ENCODE data around the gene MTO1. TPM values are rescaled to one million over a fixed set of nuclear protein-coding genes. Genes with fewer than 3 reads are reported as not detected.

MTO1 gene
- total and polyA plus RNA-seq, 12 donors, result 14.0 to 29.9 (median 22.9) TPM

DNA sequence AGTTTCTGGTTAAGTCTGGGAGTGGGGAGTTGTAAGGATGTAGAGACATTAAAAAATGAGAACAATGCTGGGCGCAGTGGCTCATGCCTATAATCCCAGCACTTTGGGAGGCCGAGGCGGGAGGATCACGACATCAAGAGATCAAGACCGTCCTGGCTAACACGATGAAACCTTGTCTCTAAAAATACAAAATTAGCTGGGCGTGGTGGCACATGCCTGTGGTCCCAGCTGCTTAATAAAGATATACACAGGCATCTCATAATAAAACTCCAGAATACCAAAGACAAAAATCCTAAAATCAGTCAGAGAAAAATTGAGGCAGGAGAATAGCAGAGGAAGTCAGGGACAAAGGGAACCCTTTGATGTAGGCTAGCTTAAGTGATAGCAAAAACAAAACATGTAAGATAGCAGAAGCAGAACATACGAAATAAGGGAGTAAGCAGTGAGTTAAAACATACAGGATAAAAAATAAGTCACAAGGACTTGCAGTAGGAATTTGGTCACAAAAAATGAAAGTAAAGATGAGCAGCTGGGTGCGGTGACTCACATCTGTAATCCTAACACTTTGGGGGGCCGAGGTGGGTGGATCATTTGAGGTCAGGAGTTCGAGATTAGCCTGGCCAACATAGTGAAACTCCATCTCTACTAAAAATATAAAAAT lies 43.3 kb upstream of the MTO1 start:
- no peak overlapping the region for H3K4me3 ChIP-seq
- no peaks in the 10 kb centered on the region for H3K9me3 ChIP-seq (replicated peaks in 1 of 3)
- no peaks in the 10 kb centered on the region for H3K27me3 ChIP-seq
- no peak for DNase-seq
- WGBS, 4 donors, result 81 to 89% (median 85%) methylated on average over 11 of the region's 11 CpGs
- no peaks in the 10 kb centered on the region for H3K36me3 ChIP-seq (replicated peaks in 1 of 2)
- H3K27ac ChIP-seq, result no peak overlapping the region
- intact Hi-C loops (cut with DNase I), result no loop called here
- TF ChIP-seq POLR2A (IDR thresholded peaks at IDR 0.05), result no peak
- TF ChIP-seq, protein P1, sequence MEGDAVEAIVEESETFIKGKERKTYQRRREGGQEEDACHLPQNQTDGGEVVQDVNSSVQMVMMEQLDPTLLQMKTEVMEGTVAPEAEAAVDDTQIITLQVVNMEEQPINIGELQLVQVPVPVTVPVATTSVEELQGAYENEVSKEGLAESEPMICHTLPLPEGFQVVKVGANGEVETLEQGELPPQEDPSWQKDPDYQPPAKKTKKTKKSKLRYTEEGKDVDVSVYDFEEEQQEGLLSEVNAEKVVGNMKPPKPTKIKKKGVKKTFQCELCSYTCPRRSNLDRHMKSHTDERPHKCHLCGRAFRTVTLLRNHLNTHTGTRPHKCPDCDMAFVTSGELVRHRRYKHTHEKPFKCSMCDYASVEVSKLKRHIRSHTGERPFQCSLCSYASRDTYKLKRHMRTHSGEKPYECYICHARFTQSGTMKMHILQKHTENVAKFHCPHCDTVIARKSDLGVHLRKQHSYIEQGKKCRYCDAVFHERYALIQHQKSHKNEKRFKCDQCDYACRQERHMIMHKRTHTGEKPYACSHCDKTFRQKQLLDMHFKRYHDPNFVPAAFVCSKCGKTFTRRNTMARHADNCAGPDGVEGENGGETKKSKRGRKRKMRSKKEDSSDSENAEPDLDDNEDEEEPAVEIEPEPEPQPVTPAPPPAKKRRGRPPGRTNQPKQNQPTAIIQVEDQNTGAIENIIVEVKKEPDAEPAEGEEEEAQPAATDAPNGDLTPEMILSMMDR (IDR thresholded peaks at IDR 0.05), result no peak
- no peaks in the 10 kb centered on the region for H3K4me1 ChIP-seq (replicated peaks in 1 of 2)

DNA sequence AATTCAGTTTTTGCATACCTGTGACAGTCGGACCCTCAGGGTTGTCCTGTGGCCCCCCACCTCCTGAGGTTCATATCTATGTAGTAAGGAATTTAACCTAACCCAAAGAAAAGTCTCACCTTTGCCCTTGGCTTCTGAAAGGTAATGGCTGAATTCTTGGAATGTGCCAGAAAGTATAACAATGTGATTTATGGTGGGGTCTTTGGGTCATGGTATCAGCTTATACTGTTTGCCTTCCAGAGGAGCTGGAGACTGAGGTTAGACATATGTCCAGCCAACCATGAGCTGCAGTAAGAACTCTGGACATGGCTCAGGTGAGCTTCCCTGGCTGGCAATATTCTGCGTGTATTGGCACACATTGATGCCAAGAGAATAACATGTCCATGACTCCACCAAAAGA lies 40.0 kb upstream of the MTO1 start:
- intact Hi-C loops (cut with DNase I), result no loop called here
- Histone ChIP-seq H3K27ac (no peak overlapping the region), H3K4me1 (replicated peaks in 1 of 2) (no peaks in the 10 kb centered on the region), H3K27me3 (no peaks in the 10 kb centered on the region), H3K9me3 (replicated peaks in 1 of 3) (no peaks in the 10 kb centered on the region), H3K4me3 (no peak overlapping the region), H3K36me3 (replicated peaks in 1 of 2) (peaks cover 0 to 8% of the 10 kb centered on the region in 2 donors)
- TF ChIP-seq, protein P1 (IDR thresholded peaks at IDR 0.05), result no peak
- no peak for TF ChIP-seq POLR2A (IDR thresholded peaks at IDR 0.05)
- 61 to 82% (median 75%) methylated on average over 2 of the region's 2 CpGs for WGBS, 4 donors
- no peak for DNase-seq

DNA sequence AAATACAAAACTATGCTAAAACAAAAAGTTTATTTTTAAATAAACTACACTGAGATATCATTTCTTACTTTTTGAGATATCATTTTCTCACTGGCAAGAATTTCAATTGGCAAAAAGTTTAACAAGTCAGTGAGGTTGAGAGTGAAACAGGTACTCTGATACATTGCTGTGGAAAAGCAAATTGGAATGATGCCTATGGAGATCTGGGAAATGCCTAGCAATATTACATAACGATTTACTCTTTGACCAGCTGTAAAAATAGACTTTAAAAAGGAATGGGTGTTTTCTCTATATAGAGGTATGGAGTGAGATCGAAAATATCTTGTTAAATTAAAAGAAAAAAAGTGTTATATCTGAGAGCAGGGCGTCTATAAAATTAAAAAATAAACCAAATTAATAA lies 26.3 kb upstream of the MTO1 start:
- peaks cover 0 to 16% of the 10 kb centered on the region in 2 donors for H3K36me3 ChIP-seq (replicated peaks in 1 of 2)
- no peaks in the 10 kb centered on the region for H3K27me3 ChIP-seq
- WGBS, 4 donors, result 74 to 92% (median 84%) methylated on average over 3 of the region's 3 CpGs
- H3K4me1 ChIP-seq (replicated peaks in 1 of 2), result no peaks in the 10 kb centered on the region
- no peak overlapping the region for H3K27ac ChIP-seq
- no peak overlapping the region for H3K4me3 ChIP-seq
- TF ChIP-seq, protein P1 (IDR thresholded peaks at IDR 0.05), result no peak
- TF ChIP-seq POLR2A (IDR thresholded peaks at IDR 0.05), result no peak
- no peak for DNase-seq
- no peaks in the 10 kb centered on the region for H3K9me3 ChIP-seq (replicated peaks in 1 of 3)
- intact Hi-C loops (cut with DNase I), result no loop called here

DNA sequence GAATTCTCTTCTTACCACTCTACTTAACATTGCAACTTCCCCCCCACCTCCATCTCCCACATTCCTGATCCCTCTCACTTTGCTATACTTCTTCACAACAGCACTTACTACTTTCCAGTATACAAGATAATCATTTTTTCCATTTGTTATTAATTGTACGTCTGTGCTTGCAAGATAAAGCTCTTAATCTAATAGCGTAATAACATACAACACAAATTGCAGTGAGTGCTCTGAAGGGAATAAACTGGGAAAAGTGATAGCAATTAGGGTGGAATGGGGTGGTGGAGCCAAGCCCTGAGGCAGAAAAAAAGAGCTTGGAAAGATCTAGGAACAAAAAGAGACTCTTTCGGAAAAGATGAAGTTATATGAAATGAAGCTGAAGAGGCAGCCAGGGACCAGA lies 18.0 kb upstream of the MTO1 start:
- 85 to 95% (median 87%) methylated on average over 3 of the region's 3 CpGs for WGBS, 4 donors
- no peak overlapping the region for H3K4me3 ChIP-seq
- H3K27me3 ChIP-seq, result no peaks in the 10 kb centered on the region
- H3K36me3 ChIP-seq (replicated peaks in 1 of 2), result no peaks in the 10 kb centered on the region
- DNase-seq, result no peak
- H3K27ac ChIP-seq, result no peak overlapping the region
- no peaks in the 10 kb centered on the region for H3K9me3 ChIP-seq (replicated peaks in 1 of 3)
- H3K4me1 ChIP-seq (replicated peaks in 1 of 2), result no peaks in the 10 kb centered on the region
- intact Hi-C loops (cut with DNase I), result no loop called here
- TF ChIP-seq, protein P1 (IDR thresholded peaks at IDR 0.05), result no peak
- TF ChIP-seq POLR2A (IDR thresholded peaks at IDR 0.05), result no peak

Data from adrenal gland (tissue), 12 donors.